AG10803 (cell line): ENCODE results near the gene CDK5R1.
"Not testable (repeated sequence)": the region's sequence is repeated elsewhere in the genome, so short reads cannot be mapped to it uniquely, and the experiment has no call there.

Experiments used
- DNase-seq: peaks from one replicate; pipeline ENCODE4 v3.0.0; 2010; ENCODE audit warnings: low read depth
- H3K4me3 ChIP-seq: 2 replicates; pipeline ENCODE4 v1.5.1; 2011; ENCODE audit warnings: mild to moderate bottlenecking, low read length, control low read depth
- CTCF ChIP-seq: conservative IDR thresholded peaks from 2 replicates; pipeline ENCODE4 v1.5.1; 2011; ENCODE audit warnings: mild to moderate bottlenecking, low read length, control low read depth, inconsistent platforms

The CDK5R1 gene

GRCh38 chr17:32523827-32524552 is 37.2 kb downstream of the CDK5R1 start:
- H3K4me3 ChIP-seq: no peak overlapping the region
- DNase-seq: no peak
- TF ChIP-seq CTCF: no peak

- not testable (repeated sequence) for DNase-seq
Measured at GRCh38 chr17:32524553-32524880, 37.7 kb downstream of the CDK5R1 start.

GRCh38 chr17:32525122-32525521 is 38.3 kb downstream of the CDK5R1 start:
- no peak for TF ChIP-seq CTCF
- H3K4me3 ChIP-seq: no peak overlapping the region
- peak; percentile 79 for DNase-seq

More at GRCh38 chr17:32524553-32524880, 37.7 kb downstream of the CDK5R1 start:
- not testable (repeated sequence) for H3K4me3 ChIP-seq

GRCh38 chr17:32527146-32527545 is 40.4 kb downstream of the CDK5R1 start:
- TF ChIP-seq CTCF: no peak
- no peak overlapping the region for H3K4me3 ChIP-seq
- peak; percentile 21 for DNase-seq

- H3K4me3 ChIP-seq: no peak overlapping the region
- DNase-seq: no peak
- no peak for TF ChIP-seq CTCF
Measured at GRCh38 chr17:32528825-32529224, 42.0 kb downstream of the CDK5R1 start.

- DNase-seq: no peak
- no peak for TF ChIP-seq CTCF
- H3K4me3 ChIP-seq: no peak overlapping the region
Measured at GRCh38 chr17:32529604-32530003, 42.8 kb downstream of the CDK5R1 start.

GRCh38 chr17:32533296-32533695 is 46.5 kb downstream of the CDK5R1 start:
- TF ChIP-seq CTCF: no peak
- no peak overlapping the region for H3K4me3 ChIP-seq
- no peak for DNase-seq
